22Rv1 (cell line): ENCODE data around the gene ZBTB6.

Source experiments
- ZFX ChIP-seq: fragments of 450-650 bp; IDR thresholded peaks from 2 replicates; pipeline ENCODE4 v1.6.1; 2017; ENCODE audit warnings: antibody characterized with exemption, borderline replicate concordance
- TF ChIP-seq, protein P1 (sequence below): fragments of 450-650 bp; IDR thresholded peaks from 2 replicates; pipeline ENCODE4 v1.5.1; 2017; ENCODE audit warnings: mild to moderate bottlenecking

DNA sequence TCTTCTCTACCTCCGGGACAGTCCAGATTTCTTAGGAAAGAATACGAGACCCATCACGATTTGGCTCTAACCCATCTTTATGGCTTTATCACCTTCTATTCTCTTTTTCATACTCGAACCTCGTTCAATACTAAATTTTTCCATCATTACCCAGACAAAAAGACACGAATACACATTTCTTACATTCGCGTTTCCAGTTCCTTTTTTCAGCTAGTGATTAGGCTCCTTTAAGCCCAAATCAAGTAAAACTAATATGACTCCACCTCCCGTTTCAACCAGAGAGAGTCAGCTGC, 506 bp downstream of the ZBTB6 start:
- TF ChIP-seq, protein P1, sequence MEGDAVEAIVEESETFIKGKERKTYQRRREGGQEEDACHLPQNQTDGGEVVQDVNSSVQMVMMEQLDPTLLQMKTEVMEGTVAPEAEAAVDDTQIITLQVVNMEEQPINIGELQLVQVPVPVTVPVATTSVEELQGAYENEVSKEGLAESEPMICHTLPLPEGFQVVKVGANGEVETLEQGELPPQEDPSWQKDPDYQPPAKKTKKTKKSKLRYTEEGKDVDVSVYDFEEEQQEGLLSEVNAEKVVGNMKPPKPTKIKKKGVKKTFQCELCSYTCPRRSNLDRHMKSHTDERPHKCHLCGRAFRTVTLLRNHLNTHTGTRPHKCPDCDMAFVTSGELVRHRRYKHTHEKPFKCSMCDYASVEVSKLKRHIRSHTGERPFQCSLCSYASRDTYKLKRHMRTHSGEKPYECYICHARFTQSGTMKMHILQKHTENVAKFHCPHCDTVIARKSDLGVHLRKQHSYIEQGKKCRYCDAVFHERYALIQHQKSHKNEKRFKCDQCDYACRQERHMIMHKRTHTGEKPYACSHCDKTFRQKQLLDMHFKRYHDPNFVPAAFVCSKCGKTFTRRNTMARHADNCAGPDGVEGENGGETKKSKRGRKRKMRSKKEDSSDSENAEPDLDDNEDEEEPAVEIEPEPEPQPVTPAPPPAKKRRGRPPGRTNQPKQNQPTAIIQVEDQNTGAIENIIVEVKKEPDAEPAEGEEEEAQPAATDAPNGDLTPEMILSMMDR = 0 out of 2 replicates have a peak, but pooled peaks have one; percentile 1
- TF ChIP-seq ZFX = no peak
